ENCODE results near the gene NHSL2.
"Not testable (repeated sequence)": the region's sequence is repeated elsewhere in the genome, so short reads cannot be mapped to it uniquely, and the experiment has no call there.

NHSL2 gene

GRCh38 chrX:72052415-72053090, 141.9 kb downstream of the NHSL2 start:
- Histone ChIP-seq H3K9me3 (ENCODE audit: control insufficient read depth in 5 of 5, low read length in 5 of 5) (no peaks in the 10 kb centered on the region), H3K27me3 (ENCODE audit: control insufficient read depth in 5 of 5, insufficient read depth in 4 of 5, low read length in 5 of 5) (peaks cover 3 to 10% (median 9%) of the 10 kb centered on the region in 5 donors), H3K9ac (ENCODE audit: low read length in 5 of 5) (no peak overlapping the region), H3K27ac (ENCODE audit: low read depth, low read length) (no peak overlapping the region), H3K36me3 (ENCODE audit: control insufficient read depth in 5 of 5, insufficient read depth in 5 of 5, low read length in 5 of 5) (no peaks in the 10 kb centered on the region), H3K4me1 (ENCODE audit: control insufficient read depth in 5 of 5, insufficient read depth in 5 of 5, low read length in 5 of 5) (peaks cover 1 to 46% (median 20%) of the 10 kb centered on the region in 5 donors), H3K4me3 (ENCODE audit: low read depth in 1 of 5, low read length in 5 of 5) (no peak overlapping the region)

DNA sequence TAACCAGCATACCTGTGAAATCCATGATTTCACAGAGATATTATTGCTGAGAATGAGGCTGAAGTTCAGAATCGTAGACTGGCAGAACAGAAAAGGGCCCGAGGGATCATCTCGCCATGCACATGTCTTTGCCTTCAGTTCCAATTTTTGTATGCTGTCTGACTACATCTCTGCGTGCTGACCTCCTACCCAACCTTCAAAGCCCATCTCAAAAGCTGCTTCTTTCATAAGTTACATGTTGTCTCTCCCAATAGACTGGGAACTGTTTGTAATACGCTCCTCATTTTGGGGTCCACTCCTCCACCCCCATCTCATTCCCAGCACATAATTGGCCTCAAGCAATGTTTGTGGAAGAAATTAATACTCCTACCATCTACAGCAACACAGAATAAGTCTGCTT, 142.9 kb downstream of the NHSL2 start:
- Histone ChIP-seq H3K27me3 (ENCODE audit: control insufficient read depth in 5 of 5, insufficient read depth in 4 of 5, low read length in 5 of 5) (peaks cover under 1 to 7% (median 6%) of the 10 kb centered on the region in 5 donors), H3K4me3 (ENCODE audit: low read depth in 1 of 5, low read length in 5 of 5) (no peak overlapping the region), H3K36me3 (ENCODE audit: control insufficient read depth in 5 of 5, insufficient read depth in 5 of 5, low read length in 5 of 5) (no peaks in the 10 kb centered on the region), H3K9me3 (ENCODE audit: control insufficient read depth in 5 of 5, low read length in 5 of 5) (no peaks in the 10 kb centered on the region), H3K4me1 (ENCODE audit: control insufficient read depth in 5 of 5, insufficient read depth in 5 of 5, low read length in 5 of 5) (peaks cover 0 to 48% (median 24%) of the 10 kb centered on the region in 5 donors), H3K9ac (ENCODE audit: low read length in 5 of 5) (no peak overlapping the region), H3K27ac (ENCODE audit: low read depth, low read length) (no peak overlapping the region)

DNA sequence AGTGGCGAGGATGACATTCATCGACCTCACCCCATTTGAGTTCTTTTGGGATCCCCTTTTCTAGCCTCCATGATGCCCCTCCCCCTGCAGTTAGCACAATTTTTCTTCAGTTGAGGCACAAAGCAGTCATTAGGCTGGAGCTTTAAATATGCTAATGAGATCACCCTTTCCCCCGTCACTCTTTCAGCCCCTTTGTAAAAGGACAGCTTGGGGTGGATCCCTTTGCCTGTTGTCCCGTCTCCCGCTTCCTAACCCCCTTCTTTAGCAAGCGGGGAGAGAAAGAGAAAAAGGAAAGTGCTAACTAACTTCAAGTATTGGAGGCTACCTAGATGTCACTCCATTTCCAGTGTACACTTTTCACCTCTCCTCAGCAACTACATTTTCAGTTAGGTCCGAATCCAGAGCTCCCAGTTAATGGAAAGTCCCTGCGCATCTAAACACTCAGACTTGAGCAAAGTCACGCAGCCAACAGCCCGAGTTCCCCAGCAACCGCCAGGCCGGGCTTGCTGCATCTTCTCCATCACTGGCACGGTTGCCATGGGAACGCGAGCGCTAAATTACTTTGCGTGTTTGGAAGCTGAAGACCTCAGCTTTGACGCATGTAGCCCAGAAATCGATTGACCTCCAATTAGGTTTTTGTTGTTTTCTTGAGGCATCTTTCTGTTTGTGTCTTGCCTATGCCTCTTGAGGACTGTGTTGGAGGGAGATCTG, 144.3 kb downstream of the NHSL2 start:
- Histone ChIP-seq H3K36me3 (ENCODE audit: control insufficient read depth in 5 of 5, insufficient read depth in 5 of 5, low read length in 5 of 5) (no peaks in the 10 kb centered on the region), H3K27ac (ENCODE audit: low read depth, low read length) (no peak overlapping the region), H3K4me1 (ENCODE audit: control insufficient read depth in 5 of 5, insufficient read depth in 5 of 5, low read length in 5 of 5) (peaks cover 0 to 35% (median 28%) of the 10 kb centered on the region in 5 donors), H3K27me3 (ENCODE audit: control insufficient read depth in 5 of 5, insufficient read depth in 4 of 5, low read length in 5 of 5) (peaks cover 0 to 11% (median 6%) of the 10 kb centered on the region in 5 donors), H3K4me3 (ENCODE audit: low read depth in 1 of 5, low read length in 5 of 5) (no peak overlapping the region), H3K9me3 (ENCODE audit: control insufficient read depth in 5 of 5, low read length in 5 of 5) (no peaks in the 10 kb centered on the region), H3K9ac (ENCODE audit: low read length in 5 of 5) (no peak overlapping the region)

DNA sequence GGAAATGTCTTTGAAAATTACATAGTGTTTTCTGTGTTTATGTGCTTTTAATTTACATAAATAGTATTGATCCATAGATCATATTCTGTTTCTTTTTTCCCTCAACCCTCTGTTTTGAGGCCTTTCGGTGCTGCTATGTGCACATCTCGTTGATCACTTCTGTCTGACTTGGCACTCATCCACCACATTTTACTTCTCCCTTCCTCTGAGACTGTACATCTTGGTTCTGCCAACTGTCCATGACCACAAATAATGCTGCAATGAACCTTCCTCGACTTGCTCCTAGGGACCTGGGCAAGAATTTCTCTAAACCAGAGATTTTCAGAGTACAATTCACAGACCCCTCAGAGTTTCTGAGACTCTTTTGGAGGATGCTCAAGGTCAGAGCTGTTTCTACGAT, 146.7 kb downstream of the NHSL2 start:
- no peaks in the 10 kb centered on the region for H3K36me3 ChIP-seq (ENCODE audit: control insufficient read depth in 5 of 5, insufficient read depth in 5 of 5, low read length in 5 of 5)
- no peak overlapping the region for H3K4me3 ChIP-seq (ENCODE audit: low read depth in 1 of 5, low read length in 5 of 5)
- no peak overlapping the region for H3K27ac ChIP-seq (ENCODE audit: low read depth, low read length)
- H3K9me3 ChIP-seq (ENCODE audit: control insufficient read depth in 5 of 5, low read length in 5 of 5): no peaks in the 10 kb centered on the region
- H3K9ac ChIP-seq (ENCODE audit: low read length in 5 of 5): no peak overlapping the region
- peaks cover 0 to 46% (median 28%) of the 10 kb centered on the region in 5 donors for H3K4me1 ChIP-seq (ENCODE audit: control insufficient read depth in 5 of 5, insufficient read depth in 5 of 5, low read length in 5 of 5)
- H3K27me3 ChIP-seq (ENCODE audit: control insufficient read depth in 5 of 5, insufficient read depth in 4 of 5, low read length in 5 of 5): peaks cover 0 to 20% (median 8%) of the 10 kb centered on the region in 5 donors

DNA sequence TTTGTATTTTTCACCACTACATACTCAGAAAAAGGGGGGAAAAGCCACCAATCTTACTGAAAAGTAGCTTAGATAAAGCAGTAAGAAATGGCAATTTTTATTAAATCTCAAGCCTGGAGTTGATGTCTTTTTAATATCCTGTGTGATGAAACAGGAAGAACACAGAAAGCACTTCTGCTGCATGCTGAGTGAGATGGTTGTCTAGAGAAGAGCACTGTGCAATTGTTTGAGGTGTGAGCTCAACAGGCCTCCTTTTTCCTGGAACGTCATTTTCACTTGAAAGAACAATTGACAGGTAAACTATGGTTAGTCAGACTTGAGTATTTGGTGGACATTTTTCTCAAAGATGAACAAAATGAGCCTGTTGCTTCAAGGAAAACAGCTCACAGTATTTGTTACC, 147.2 kb downstream of the NHSL2 start:
- H3K9me3 ChIP-seq (ENCODE audit: control insufficient read depth in 5 of 5, low read length in 5 of 5): no peaks in the 10 kb centered on the region
- H3K9ac ChIP-seq (ENCODE audit: low read length in 5 of 5): no peak overlapping the region
- no peaks in the 10 kb centered on the region for H3K36me3 ChIP-seq (ENCODE audit: control insufficient read depth in 5 of 5, insufficient read depth in 5 of 5, low read length in 5 of 5)
- H3K27me3 ChIP-seq (ENCODE audit: control insufficient read depth in 5 of 5, insufficient read depth in 4 of 5, low read length in 5 of 5): peaks cover 0 to 17% (median 8%) of the 10 kb centered on the region in 5 donors
- H3K4me1 ChIP-seq (ENCODE audit: control insufficient read depth in 5 of 5, insufficient read depth in 5 of 5, low read length in 5 of 5): peaks cover 0 to 45% (median 32%) of the 10 kb centered on the region in 5 donors
- no peak overlapping the region for H3K27ac ChIP-seq (ENCODE audit: low read depth, low read length)
- no peak overlapping the region for H3K4me3 ChIP-seq (ENCODE audit: low read depth in 1 of 5, low read length in 5 of 5)

DNA sequence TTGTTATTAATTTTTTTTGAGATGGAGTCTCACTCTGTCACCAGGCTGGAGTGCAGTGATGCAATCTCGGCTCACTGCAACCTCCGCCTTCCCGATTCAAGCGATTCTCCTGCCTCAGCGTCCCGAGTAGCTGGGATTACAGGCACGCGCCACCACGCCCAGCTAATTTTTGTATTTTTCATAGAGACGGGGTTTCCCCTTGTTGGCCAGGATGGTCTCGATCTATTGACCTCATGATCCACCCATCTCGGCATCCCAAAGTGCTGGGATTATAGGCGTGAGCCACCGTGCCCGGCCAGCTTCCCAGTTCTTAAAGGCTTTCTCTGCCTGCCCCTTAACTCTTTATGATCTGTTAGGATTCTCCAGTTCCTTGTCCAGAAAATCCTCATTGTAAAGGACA, 147.7 kb downstream of the NHSL2 start:
- not testable (repeated sequence) for H3K27ac ChIP-seq (ENCODE audit: low read depth, low read length); H3K9me3 ChIP-seq (ENCODE audit: control insufficient read depth in 5 of 5, low read length in 5 of 5); H3K9ac ChIP-seq (ENCODE audit: low read length in 5 of 5); H3K4me3 ChIP-seq (ENCODE audit: low read depth in 1 of 5, low read length in 5 of 5); H3K36me3 ChIP-seq (ENCODE audit: control insufficient read depth in 5 of 5, insufficient read depth in 5 of 5, low read length in 5 of 5)
- Histone ChIP-seq H3K4me1 (ENCODE audit: control insufficient read depth in 5 of 5, insufficient read depth in 5 of 5, low read length in 5 of 5) (peaks cover 0 to 40% (median 32%) of the 10 kb centered on the region in 5 donors), H3K27me3 (ENCODE audit: control insufficient read depth in 5 of 5, insufficient read depth in 4 of 5, low read length in 5 of 5) (peaks cover 0 to 17% (median 8%) of the 10 kb centered on the region in 5 donors)

DNA sequence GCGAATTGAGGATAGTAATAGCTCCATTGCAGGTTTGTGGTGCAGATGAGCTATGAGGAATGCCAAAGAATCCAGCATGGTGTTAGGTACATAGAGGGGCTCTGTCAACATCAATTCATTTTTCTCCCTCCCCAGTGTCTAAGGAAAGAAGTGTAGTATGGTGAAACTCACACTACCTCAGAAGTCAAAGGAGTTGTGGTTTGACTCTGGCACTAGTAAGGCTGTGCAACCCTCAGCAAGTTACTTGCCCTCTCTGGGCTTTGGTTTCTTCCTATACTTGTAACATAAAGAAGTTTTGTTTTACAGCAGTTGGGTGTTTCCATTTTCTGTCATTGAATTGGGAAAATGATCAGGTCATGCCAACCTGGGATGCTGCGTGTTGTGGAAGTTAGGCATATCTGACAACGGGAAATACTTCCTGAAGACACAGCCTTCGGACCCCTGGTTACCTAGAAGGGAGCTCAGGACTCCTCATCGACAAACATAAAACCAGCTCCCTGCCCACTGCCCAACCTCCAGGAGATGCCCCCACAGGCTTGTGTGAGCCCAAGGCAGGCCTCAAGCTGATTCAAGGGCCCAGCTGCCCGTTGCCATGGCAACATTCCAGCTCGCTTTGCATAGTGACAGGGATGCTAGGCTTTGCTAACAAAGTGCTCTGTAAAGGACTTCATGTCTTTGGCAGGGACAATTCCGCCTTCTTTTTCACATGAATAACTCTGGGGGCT, 149.7 kb downstream of the NHSL2 start:
- H3K4me3 ChIP-seq (ENCODE audit: low read depth in 1 of 5, low read length in 5 of 5): no peak overlapping the region
- no peaks in the 10 kb centered on the region for H3K36me3 ChIP-seq (ENCODE audit: control insufficient read depth in 5 of 5, insufficient read depth in 5 of 5, low read length in 5 of 5)
- peaks cover 0 to 18% (median 9%) of the 10 kb centered on the region in 5 donors for H3K27me3 ChIP-seq (ENCODE audit: control insufficient read depth in 5 of 5, insufficient read depth in 4 of 5, low read length in 5 of 5)
- H3K27ac ChIP-seq (ENCODE audit: low read depth, low read length): no peak overlapping the region
- peaks cover 0 to 33% (median 28%) of the 10 kb centered on the region in 5 donors for H3K4me1 ChIP-seq (ENCODE audit: control insufficient read depth in 5 of 5, insufficient read depth in 5 of 5, low read length in 5 of 5)
- no peaks in the 10 kb centered on the region for H3K9me3 ChIP-seq (ENCODE audit: control insufficient read depth in 5 of 5, low read length in 5 of 5)
- H3K9ac ChIP-seq (ENCODE audit: low read length in 5 of 5): no peak overlapping the region

- Histone ChIP-seq H3K4me3 (ENCODE audit: low read depth in 1 of 5, low read length in 5 of 5) (no peak overlapping the region), H3K36me3 (ENCODE audit: control insufficient read depth in 5 of 5, insufficient read depth in 5 of 5, low read length in 5 of 5) (no peaks in the 10 kb centered on the region), H3K9me3 (ENCODE audit: control insufficient read depth in 5 of 5, low read length in 5 of 5) (no peaks in the 10 kb centered on the region), H3K27me3 (ENCODE audit: control insufficient read depth in 5 of 5, insufficient read depth in 4 of 5, low read length in 5 of 5) (peaks cover 0 to 18% (median 10%) of the 10 kb centered on the region in 5 donors), H3K27ac (ENCODE audit: low read depth, low read length) (no peak overlapping the region), H3K4me1 (ENCODE audit: control insufficient read depth in 5 of 5, insufficient read depth in 5 of 5, low read length in 5 of 5) (peaks cover 0 to 33% (median 28%) of the 10 kb centered on the region in 5 donors), H3K9ac (ENCODE audit: low read length in 5 of 5) (no peak overlapping the region)
These were observed 150.4 kb downstream of the NHSL2 start for GRCh38 chrX:72060921-72061490.

- H3K9ac ChIP-seq (ENCODE audit: low read length in 5 of 5): no peak overlapping the region
- H3K36me3 ChIP-seq (ENCODE audit: control insufficient read depth in 5 of 5, insufficient read depth in 5 of 5, low read length in 5 of 5): no peaks in the 10 kb centered on the region
- peaks cover 0 to 21% (median 16%) of the 10 kb centered on the region in 5 donors for H3K4me1 ChIP-seq (ENCODE audit: control insufficient read depth in 5 of 5, insufficient read depth in 5 of 5, low read length in 5 of 5)
- no peaks in the 10 kb centered on the region for H3K9me3 ChIP-seq (ENCODE audit: control insufficient read depth in 5 of 5, low read length in 5 of 5)
- no peak overlapping the region for H3K4me3 ChIP-seq (ENCODE audit: low read depth in 1 of 5, low read length in 5 of 5)
- no peak overlapping the region for H3K27ac ChIP-seq (ENCODE audit: low read depth, low read length)
- peaks cover 0 to 18% (median 8%) of the 10 kb centered on the region in 5 donors for H3K27me3 ChIP-seq (ENCODE audit: control insufficient read depth in 5 of 5, insufficient read depth in 4 of 5, low read length in 5 of 5)
These were observed 152.3 kb downstream of the NHSL2 start for GRCh38 chrX:72062916-72063315.
